ENCODE data around the gene HSDL1.

Gene HSDL1

DNA sequence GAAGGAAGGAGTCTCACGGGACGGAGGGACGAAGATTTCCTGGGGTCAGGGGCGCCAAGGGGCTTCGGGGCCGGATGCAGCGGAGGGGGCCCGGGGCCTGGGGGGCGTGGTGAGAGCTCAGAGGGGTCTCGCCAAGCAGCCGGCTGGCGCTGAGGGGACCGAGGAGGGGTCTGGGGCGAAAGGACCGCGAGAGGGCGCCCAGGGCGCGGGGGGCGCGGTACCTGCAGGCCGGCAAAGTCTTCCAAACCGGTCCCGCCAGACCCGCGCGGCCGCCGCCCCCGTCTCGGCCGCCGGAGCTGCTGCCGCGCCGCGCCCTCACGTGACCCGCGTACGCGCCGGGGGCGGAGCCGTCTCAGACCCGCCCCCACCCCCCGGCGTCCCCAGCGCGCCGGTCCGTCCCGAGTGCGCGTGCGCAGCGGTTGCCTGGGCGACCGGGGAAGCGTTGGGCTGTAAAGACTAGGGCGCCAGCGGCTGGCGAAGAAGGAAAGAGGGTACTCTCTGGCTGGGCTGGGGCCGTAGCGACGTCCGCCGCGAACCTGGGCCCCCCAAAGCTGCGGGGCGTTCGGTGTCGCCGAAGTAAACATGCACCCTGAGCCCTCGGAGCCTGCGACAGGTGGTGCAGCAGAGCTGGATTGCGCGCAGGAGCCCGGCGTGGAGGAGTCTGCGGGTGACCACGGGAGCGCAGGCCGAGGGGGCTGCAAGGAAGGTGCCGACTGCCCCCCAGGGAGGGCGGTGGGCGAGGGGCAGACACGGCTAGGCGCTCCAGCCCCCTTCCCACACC is at the start of gene HSDL1, which contains the start of gene DNAAF1:
HSDL1 (minus strand) TSS at position 319 of the 781 bp plus-strand sequence. CDS start 13,856 bp downstream, outside the sequence.
DNAAF1 (plus strand) TSS at position 450 of the 781 bp plus-strand sequence; CDS start at position 583, 133 bp downstream.
- intact Hi-C loops (cut with DNase I; ENCODE audit: low total_unique reads) = no loop called here
- Histone ChIP-seq H3K27me3 (no peaks in the 10 kb centered on the region), H3K27ac (peak within 1 kb of the TSS; percentile 68 to 77), H3K9me3 (no peaks in the 10 kb centered on the region), H3K4me3 (peak within 1 kb of the TSS; percentile 72 to 89), H3K4me1 (peaks cover 0 to 21% (median 13%) of the 10 kb centered on the region in 4 donors), H3K36me3 (no peaks in the 10 kb centered on the region)
- TF ChIP-seq, protein P1, sequence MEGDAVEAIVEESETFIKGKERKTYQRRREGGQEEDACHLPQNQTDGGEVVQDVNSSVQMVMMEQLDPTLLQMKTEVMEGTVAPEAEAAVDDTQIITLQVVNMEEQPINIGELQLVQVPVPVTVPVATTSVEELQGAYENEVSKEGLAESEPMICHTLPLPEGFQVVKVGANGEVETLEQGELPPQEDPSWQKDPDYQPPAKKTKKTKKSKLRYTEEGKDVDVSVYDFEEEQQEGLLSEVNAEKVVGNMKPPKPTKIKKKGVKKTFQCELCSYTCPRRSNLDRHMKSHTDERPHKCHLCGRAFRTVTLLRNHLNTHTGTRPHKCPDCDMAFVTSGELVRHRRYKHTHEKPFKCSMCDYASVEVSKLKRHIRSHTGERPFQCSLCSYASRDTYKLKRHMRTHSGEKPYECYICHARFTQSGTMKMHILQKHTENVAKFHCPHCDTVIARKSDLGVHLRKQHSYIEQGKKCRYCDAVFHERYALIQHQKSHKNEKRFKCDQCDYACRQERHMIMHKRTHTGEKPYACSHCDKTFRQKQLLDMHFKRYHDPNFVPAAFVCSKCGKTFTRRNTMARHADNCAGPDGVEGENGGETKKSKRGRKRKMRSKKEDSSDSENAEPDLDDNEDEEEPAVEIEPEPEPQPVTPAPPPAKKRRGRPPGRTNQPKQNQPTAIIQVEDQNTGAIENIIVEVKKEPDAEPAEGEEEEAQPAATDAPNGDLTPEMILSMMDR (IDR thresholded peaks at IDR 0.05) = no peak
- DNase-seq = peak; percentile 79 to 93

DNA sequence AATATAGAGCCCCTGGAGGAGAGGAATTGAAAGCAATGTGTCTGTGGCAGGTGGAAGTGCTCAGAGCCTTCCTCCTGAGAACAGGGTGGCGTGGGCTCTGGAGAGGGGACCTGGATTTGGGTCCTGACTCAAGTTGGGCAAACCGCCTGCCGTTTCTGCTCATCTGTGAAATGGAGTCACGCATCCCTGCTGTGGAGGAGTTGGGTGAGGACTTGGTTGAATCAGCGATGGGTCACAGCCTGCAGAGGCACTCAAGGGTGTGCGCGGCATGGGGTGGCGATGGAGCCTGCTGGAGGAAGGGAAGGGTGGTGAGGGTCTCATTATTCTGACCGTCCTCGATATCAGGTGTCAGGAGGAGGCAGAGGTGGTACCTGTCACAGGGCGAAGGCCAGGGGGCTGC is 49.0 kb upstream of the HSDL1 start:
- no peak for DNase-seq
- no peaks in the 10 kb centered on the region for H3K36me3 ChIP-seq
- no peak overlapping the region for H3K27ac ChIP-seq
- TF ChIP-seq, protein P1 (IDR thresholded peaks at IDR 0.05) = no peak
- H3K4me1 ChIP-seq = no peaks in the 10 kb centered on the region
- intact Hi-C loops (cut with DNase I; ENCODE audit: low total_unique reads) = no loop called here
- H3K27me3 ChIP-seq = peaks cover 0 to 34% of the 10 kb centered on the region in 2 donors
- no peaks in the 10 kb centered on the region for H3K9me3 ChIP-seq
- no peak overlapping the region for H3K4me3 ChIP-seq

DNA sequence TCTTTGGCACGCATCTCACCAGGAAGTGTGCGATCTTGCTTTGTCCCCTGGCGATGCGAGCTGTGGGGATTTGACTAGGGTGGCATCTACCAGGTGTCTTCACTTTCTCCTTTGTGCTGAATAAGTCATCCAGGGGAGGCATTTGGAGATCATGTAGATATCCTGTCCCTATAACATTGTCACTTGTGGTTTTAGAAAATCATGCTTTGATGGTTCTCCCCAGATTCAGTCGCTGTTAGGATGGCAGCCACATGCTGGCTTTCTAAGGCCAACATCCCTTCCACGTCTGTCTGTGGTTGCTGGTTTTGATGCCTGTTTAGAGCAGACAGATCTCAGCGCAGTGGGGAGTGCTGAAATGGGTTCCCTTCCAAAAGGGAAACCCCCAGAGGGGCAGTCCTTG is 48.5 kb upstream of the HSDL1 start:
- intact Hi-C loops (cut with DNase I; ENCODE audit: low total_unique reads) = no loop called here
- H3K4me1 ChIP-seq = no peaks in the 10 kb centered on the region
- TF ChIP-seq, protein P1 (IDR thresholded peaks at IDR 0.05) = no peak
- no peaks in the 10 kb centered on the region for H3K9me3 ChIP-seq
- H3K27me3 ChIP-seq = peaks cover 0 to 34% of the 10 kb centered on the region in 2 donors
- no peak overlapping the region for H3K27ac ChIP-seq
- H3K36me3 ChIP-seq = no peaks in the 10 kb centered on the region
- H3K4me3 ChIP-seq = no peak overlapping the region
- no peak for DNase-seq

DNA sequence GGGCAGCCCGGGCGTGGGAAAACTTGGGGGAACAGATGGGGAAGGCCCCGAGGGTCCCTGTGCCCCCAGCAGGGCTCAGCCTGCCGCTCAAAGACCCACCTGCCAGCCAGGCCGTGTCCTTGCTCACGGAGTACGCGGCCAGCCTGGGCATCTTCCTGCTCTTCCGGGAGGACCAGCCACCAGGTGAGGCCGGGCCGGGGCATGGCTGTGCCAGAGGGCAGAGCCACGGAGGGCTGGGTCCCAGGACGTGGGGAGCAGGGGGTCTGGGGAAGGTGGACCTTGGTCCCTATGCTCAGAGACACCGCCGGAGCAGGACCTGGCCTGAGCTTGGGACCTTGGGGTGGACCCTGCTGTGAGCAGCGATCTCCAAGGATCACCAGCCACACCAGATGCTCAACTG is 46.5 kb upstream of the HSDL1 start:
- Histone ChIP-seq H3K27ac (no peak overlapping the region), H3K36me3 (no peaks in the 10 kb centered on the region), H3K4me3 (no peak overlapping the region), H3K27me3 (peaks cover 0 to 23% of the 10 kb centered on the region in 2 donors), H3K9me3 (no peaks in the 10 kb centered on the region), H3K4me1 (peaks cover 0 to 3% (median 0%) of the 10 kb centered on the region in 4 donors)
- DNase-seq = no peak
- intact Hi-C loops (cut with DNase I; ENCODE audit: low total_unique reads) = no loop called here
- TF ChIP-seq, protein P1 (IDR thresholded peaks at IDR 0.05) = no peak

DNA sequence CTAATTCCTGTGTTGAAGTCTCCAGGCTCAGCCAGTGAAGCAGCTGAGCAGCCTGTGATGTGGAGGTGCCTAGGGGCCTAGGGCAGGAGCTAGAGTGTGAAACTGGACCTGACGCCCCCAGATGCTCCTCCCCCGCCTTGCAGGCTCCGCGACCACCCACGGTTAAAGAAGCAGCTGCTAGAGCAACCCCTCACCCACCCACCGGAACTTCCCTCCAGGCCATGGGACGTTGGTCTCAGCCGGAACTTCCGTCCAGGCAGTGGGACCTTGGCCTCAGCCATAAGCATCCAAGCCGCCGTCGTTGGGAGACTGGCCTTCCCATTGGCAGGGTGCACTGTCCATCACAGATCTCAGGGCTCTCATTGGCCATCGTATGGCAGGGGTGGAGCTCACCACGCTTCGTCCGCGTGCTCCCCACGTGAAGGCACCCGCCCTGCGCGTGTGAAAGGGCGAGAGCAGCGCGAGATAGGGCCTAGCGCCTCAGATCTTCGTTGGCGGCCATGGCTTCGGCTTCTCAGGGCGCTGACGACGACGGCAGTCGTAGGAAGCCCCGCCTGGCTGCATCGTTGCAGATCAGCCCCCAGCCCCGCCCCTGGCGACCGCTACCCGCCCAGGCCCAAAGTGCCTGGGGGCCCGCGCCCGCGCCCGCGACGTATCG is 45.9 kb upstream of the HSDL1 start, which contains the start of gene ADAD2:
ADAD2 (plus strand) TSS at position 427 of the 658 bp plus-strand sequence; CDS start at position 501, 74 bp downstream.
- no peaks in the 10 kb centered on the region for H3K9me3 ChIP-seq
- H3K36me3 ChIP-seq = no peaks in the 10 kb centered on the region
- H3K4me3 ChIP-seq = no peak within 1 kb of the TSS
- peaks cover 0 to 8% (median 2%) of the 10 kb centered on the region in 4 donors for H3K4me1 ChIP-seq
- DNase-seq = no peak
- intact Hi-C loops (cut with DNase I; ENCODE audit: low total_unique reads) = no loop called here
- H3K27me3 ChIP-seq = peaks cover 0 to 17% of the 10 kb centered on the region in 2 donors
- H3K27ac ChIP-seq = no peak within 1 kb of the TSS
- TF ChIP-seq, protein P1 (IDR thresholded peaks at IDR 0.05) = no peak

Data from tibial artery (tissue), 4 donors.